Stimulated activated CD8-positive, alpha-beta memory T cell treated with anti-CD3 and anti-CD28 coated beads, Interleukin-7, amount 100 ng/mL, for 48 hours (primary cell): ENCODE results near the gene CYP4A22.
"Not testable (repeated sequence)": the region's sequence is repeated elsewhere in the genome, so short reads cannot be mapped to it uniquely, and the experiment has no call there.

Experiments used
- DNase-seq, 2 donors: peaks; one replicate each; pipeline ENCODE4 v3.0.0-alpha.2; 2020; ENCODE audit warnings: low read depth in 1 of 2; ENCODE audit errors: extremely low read depth in 1 of 2

The CYP4A22 gene

GRCh38 chr1:47156457-47156856 lies 19.2 kb downstream of the CYP4A22 start:
- not testable (repeated sequence) for DNase-seq

- not testable (repeated sequence) for DNase-seq
Observed at GRCh38 chr1:47157957-47158356, 20.7 kb downstream of the CYP4A22 start.

GRCh38 chr1:47160716-47161115 lies 23.5 kb downstream of the CYP4A22 start:
- DNase-seq: no peak

- no peak for DNase-seq
Observed at GRCh38 chr1:47161298-47162040, 24.2 kb downstream of the CYP4A22 start.

GRCh38 chr1:47164552-47164951 lies 27.3 kb downstream of the CYP4A22 start:
- no peak for DNase-seq

GRCh38 chr1:47172782-47173181 lies 35.5 kb downstream of the CYP4A22 start:
- no peak for DNase-seq

GRCh38 chr1:47174656-47175020 lies 37.4 kb downstream of the CYP4A22 start:
- no peak for DNase-seq

GRCh38 chr1:47175227-47175934 lies 38.1 kb downstream of the CYP4A22 start:
- DNase-seq: peak in 1 of 2 donors; percentile 26

- no peak for DNase-seq
Observed at GRCh38 chr1:47178020-47178419, 40.8 kb downstream of the CYP4A22 start.

- no peak for DNase-seq
Observed at GRCh38 chr1:47178654-47179016, 41.4 kb downstream of the CYP4A22 start.

- DNase-seq: peak; percentile 54 to 67
Observed at GRCh38 chr1:47179017-47179987, 42.1 kb downstream of the CYP4A22 start.

GRCh38 chr1:47179988-47180563 lies 42.8 kb downstream of the CYP4A22 start:
- DNase-seq: no peak

- no peak for DNase-seq
Observed at GRCh38 chr1:47180603-47181094, 43.4 kb downstream of the CYP4A22 start.

GRCh38 chr1:47181095-47181954 lies 44.1 kb downstream of the CYP4A22 start:
- no peak for DNase-seq

GRCh38 chr1:47181955-47182675 lies 44.9 kb downstream of the CYP4A22 start:
- no peak for DNase-seq

GRCh38 chr1:47182676-47183235 lies 45.5 kb downstream of the CYP4A22 start:
- DNase-seq: no peak

GRCh38 chr1:47183308-47184089 lies 46.3 kb downstream of the CYP4A22 start:
- no peak for DNase-seq
